NB4 (cell line): ENCODE results near the gene PCDHGA1.

Experiments used
- CTCF ChIP-seq: IDR thresholded peaks from one replicate; pipeline ENCODE4 v1.5.1; 2012; ENCODE audit warnings: low read depth, low read length
- POLR2A ChIP-seq: IDR thresholded peaks from 2 replicates; pipeline ENCODE4 v1.6.1; 2011; ENCODE audit warnings: mild to moderate bottlenecking; ENCODE audit not compliant: insufficient read length; ENCODE audit errors: extremely low read depth

- TF ChIP-seq CTCF = no peak
- no peak for TF ChIP-seq POLR2A
Observed at GRCh38 chr5:141517880-141518617, 187.7 kb downstream of the PCDHGA1 start.
